Mammary epithelial cell (primary cell): Measurements from ENCODE around the gene HOXC13.

ENCODE experiments used
- EZH2 ChIP-seq: IDR thresholded peaks from 2 replicates; pipeline ENCODE4 v1.6.1; 2012; ENCODE audit warnings: low read length, inconsistent platforms, borderline replicate concordance
- TF ChIP-seq, protein P1 (sequence below), 2 donors: IDR thresholded peaks in 1 of 2; conservative IDR thresholded peaks in 1 of 2; 2 replicates each; pipeline ENCODE4 v1.5.1; 2011 to 2012; ENCODE audit warnings: inconsistent platforms in 2 of 2, low read length in 2 of 2, mild to moderate bottlenecking in 2 of 2, control low read depth in 1 of 2, low read depth in 1 of 2; ENCODE audit not compliant: insufficient read depth in 1 of 2; ENCODE audit errors: extremely low read depth in 1 of 2

DNA sequence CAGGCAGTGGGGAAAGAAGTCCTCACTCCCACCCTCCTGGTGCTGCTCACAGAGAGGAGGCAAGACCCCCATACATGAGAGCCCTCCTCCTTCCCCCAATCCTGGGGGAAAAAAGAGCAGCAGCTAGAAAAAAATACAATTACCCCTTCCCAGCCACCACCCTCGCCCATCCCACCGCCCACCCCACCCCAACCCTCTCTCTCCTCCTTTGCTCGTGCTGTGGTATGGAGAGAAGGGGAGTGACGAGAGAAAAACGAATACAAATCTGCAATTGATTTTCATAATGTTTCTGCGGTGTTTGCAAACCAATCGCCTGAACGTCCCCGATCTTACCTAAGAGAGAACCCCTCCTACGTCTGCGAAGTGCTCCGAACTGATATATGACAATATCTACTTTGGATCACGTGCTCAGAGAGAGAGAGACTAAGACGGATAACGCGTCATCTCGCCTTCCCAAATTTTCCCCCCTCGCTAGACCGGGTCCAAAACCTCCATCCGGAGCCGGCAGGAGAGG lies 34.1 kb downstream of the HOXC13 start, which contains the start of gene HOXC11:
- TF ChIP-seq, protein P1, sequence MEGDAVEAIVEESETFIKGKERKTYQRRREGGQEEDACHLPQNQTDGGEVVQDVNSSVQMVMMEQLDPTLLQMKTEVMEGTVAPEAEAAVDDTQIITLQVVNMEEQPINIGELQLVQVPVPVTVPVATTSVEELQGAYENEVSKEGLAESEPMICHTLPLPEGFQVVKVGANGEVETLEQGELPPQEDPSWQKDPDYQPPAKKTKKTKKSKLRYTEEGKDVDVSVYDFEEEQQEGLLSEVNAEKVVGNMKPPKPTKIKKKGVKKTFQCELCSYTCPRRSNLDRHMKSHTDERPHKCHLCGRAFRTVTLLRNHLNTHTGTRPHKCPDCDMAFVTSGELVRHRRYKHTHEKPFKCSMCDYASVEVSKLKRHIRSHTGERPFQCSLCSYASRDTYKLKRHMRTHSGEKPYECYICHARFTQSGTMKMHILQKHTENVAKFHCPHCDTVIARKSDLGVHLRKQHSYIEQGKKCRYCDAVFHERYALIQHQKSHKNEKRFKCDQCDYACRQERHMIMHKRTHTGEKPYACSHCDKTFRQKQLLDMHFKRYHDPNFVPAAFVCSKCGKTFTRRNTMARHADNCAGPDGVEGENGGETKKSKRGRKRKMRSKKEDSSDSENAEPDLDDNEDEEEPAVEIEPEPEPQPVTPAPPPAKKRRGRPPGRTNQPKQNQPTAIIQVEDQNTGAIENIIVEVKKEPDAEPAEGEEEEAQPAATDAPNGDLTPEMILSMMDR (conservative IDR thresholded peaks at IDR 0.05 in 1 of 2, IDR thresholded peaks at IDR 0.05 in 1 of 2; ENCODE audit: extremely low read depth in 1 of 2, insufficient read depth in 1 of 2, low read depth in 1 of 2, low read length in 2 of 2) = no peak
- TF ChIP-seq EZH2 = no peak
